ENCODE data around the gene LRP2. TPM values are rescaled to one million over a fixed set of nuclear protein-coding genes. Genes with fewer than 3 reads are reported as not detected.

The LRP2 gene
- total and polyA plus RNA-seq, 7 donors = 0.02 TPM; not detected in 6

DNA sequence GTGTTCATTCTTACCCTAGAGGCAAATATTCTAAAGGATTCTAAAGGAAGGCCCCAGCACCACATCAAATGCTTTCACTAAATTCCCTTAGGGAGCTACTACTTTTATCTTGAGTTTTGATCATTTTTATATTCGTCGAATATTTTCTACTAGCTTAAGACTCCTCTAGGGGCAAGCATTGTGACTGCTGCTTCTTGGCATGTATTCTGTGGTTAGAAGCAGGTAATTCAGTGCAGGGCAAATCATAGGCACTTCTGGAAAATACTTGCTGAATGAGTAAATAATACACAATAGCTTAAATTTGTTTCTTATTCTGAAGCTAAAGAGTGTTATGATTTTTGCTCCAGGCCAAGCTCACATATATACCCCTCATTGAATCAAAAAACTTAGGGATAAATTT lies 136.4 kb downstream of the LRP2 start:
- Histone ChIP-seq H3K36me3 (ENCODE audit: insufficient read depth in 1 of 2, low read depth in 1 of 2) (no peaks in the 10 kb centered on the region), H3K4me3 (no peak overlapping the region), H3K27me3 (ENCODE audit: insufficient read depth in 3 of 3, low read length in 2 of 3) (peaks cover 0 to 2% (median 0%) of the 10 kb centered on the region in 3 donors), H3K4me1 (no peaks in the 10 kb centered on the region), H3K27ac (no peak overlapping the region), H3K9me3 (no peaks in the 10 kb centered on the region)
- 80 to 89% (median 84%) methylated on average over 2 of the region's 2 CpGs for WGBS, 3 donors
- DNase-seq (no peak), ATAC-seq (no peak)
- intact Hi-C loops (cut with DNase I) = no loop called here
- TF ChIP-seq, protein P1, sequence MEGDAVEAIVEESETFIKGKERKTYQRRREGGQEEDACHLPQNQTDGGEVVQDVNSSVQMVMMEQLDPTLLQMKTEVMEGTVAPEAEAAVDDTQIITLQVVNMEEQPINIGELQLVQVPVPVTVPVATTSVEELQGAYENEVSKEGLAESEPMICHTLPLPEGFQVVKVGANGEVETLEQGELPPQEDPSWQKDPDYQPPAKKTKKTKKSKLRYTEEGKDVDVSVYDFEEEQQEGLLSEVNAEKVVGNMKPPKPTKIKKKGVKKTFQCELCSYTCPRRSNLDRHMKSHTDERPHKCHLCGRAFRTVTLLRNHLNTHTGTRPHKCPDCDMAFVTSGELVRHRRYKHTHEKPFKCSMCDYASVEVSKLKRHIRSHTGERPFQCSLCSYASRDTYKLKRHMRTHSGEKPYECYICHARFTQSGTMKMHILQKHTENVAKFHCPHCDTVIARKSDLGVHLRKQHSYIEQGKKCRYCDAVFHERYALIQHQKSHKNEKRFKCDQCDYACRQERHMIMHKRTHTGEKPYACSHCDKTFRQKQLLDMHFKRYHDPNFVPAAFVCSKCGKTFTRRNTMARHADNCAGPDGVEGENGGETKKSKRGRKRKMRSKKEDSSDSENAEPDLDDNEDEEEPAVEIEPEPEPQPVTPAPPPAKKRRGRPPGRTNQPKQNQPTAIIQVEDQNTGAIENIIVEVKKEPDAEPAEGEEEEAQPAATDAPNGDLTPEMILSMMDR (IDR thresholded peaks at IDR 0.05) = no peak

GRCh38 chr2:169225233-169225750 lies 137.0 kb downstream of the LRP2 start:
- intact Hi-C loops (cut with DNase I) = no loop called here
- DNase-seq (no peak), ATAC-seq (no peak)
- no peak overlapping the region for H3K27ac ChIP-seq
- H3K4me1 ChIP-seq = no peaks in the 10 kb centered on the region
- peaks cover 0 to 2% (median 0%) of the 10 kb centered on the region in 3 donors for H3K27me3 ChIP-seq (ENCODE audit: insufficient read depth in 3 of 3, low read length in 2 of 3)
- TF ChIP-seq, protein P1 (IDR thresholded peaks at IDR 0.05) = no peak
- H3K9me3 ChIP-seq = no peaks in the 10 kb centered on the region
- no peak overlapping the region for H3K4me3 ChIP-seq
- no peaks in the 10 kb centered on the region for H3K36me3 ChIP-seq (ENCODE audit: insufficient read depth in 1 of 2, low read depth in 1 of 2)
- WGBS, 3 donors = 47 to 55% (median 50%) methylated on average over 2 of the region's 2 CpGs

GRCh38 chr2:169222665-169223064 lies 139.7 kb downstream of the LRP2 start:
- intact Hi-C loops (cut with DNase I) = no loop called here
- no peak overlapping the region for H3K4me3 ChIP-seq
- TF ChIP-seq, protein P1 (IDR thresholded peaks at IDR 0.05) = no peak
- H3K36me3 ChIP-seq (ENCODE audit: insufficient read depth in 1 of 2, low read depth in 1 of 2) = no peaks in the 10 kb centered on the region
- no peak for DNase-seq
- H3K27me3 ChIP-seq (ENCODE audit: insufficient read depth in 3 of 3, low read length in 2 of 3) = peaks cover 0 to 2% (median 0%) of the 10 kb centered on the region in 3 donors
- 53 to 59% (median 53%) methylated on average over 3 of the region's 3 CpGs for WGBS, 3 donors
- ATAC-seq = no peak
- H3K4me1 ChIP-seq = no peaks in the 10 kb centered on the region
- no peaks in the 10 kb centered on the region for H3K9me3 ChIP-seq
- no peak overlapping the region for H3K27ac ChIP-seq

DNA sequence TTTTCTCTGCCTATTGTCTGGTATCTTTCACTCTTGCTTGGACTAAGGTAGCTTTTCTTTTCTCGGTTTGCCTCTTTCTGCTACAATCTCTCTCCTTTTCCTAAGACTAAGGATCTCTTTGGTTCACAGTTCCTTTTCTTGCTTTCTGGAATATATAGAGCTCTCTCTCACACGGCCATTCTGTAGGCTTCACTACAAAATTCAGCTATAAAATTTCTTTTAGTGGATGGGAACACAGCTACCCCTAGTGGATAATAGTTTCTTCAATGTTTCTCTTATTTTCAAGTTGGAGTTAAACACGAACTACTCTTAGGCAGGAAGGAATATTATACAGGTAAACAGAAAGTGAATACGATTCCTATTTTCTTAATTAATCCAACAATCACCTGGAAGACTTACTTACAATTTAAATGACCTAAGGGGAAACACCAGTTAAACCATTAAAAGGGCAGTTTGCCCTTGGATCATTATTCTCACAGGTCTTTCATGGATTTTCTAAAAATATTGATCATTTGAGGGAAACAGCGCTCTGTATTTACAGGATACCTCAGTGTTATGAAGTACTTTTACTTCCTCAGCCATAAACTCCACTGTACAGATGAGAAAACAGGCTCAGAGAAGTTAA lies 140.5 kb downstream of the LRP2 start:
- TF ChIP-seq, protein P1 (IDR thresholded peaks at IDR 0.05) = no peak
- no peak overlapping the region for H3K27ac ChIP-seq
- no peak for ATAC-seq
- H3K4me1 ChIP-seq = no peaks in the 10 kb centered on the region
- H3K9me3 ChIP-seq = no peaks in the 10 kb centered on the region
- peaks cover 0 to 2% (median 0%) of the 10 kb centered on the region in 3 donors for H3K27me3 ChIP-seq (ENCODE audit: insufficient read depth in 3 of 3, low read length in 2 of 3)
- no peak for DNase-seq
- WGBS, 3 donors = 25 to 39% (median 26%) methylated on average over 5 of the region's 5 CpGs
- intact Hi-C loops (cut with DNase I) = no loop called here
- no peaks in the 10 kb centered on the region for H3K36me3 ChIP-seq (ENCODE audit: insufficient read depth in 1 of 2, low read depth in 1 of 2)
- no peak overlapping the region for H3K4me3 ChIP-seq

GRCh38 chr2:169210917-169211316 lies 151.4 kb downstream of the LRP2 start:
- 76 to 80% (median 79%) methylated on average over 4 of the region's 4 CpGs for WGBS, 3 donors
- H3K4me3 ChIP-seq = no peak overlapping the region
- ATAC-seq (no peak), DNase-seq (no peak)
- no peaks in the 10 kb centered on the region for H3K27me3 ChIP-seq (ENCODE audit: insufficient read depth in 3 of 3, low read length in 2 of 3)
- H3K36me3 ChIP-seq (ENCODE audit: insufficient read depth in 1 of 2, low read depth in 1 of 2) = no peaks in the 10 kb centered on the region
- TF ChIP-seq, protein P1 (IDR thresholded peaks at IDR 0.05) = no peak
- H3K4me1 ChIP-seq = no peaks in the 10 kb centered on the region
- intact Hi-C loops (cut with DNase I) = no loop called here
- H3K9me3 ChIP-seq = no peaks in the 10 kb centered on the region
- H3K27ac ChIP-seq = no peak overlapping the region
